Esophagus mucosa (tissue), 1 donor: Measurements from ENCODE around the gene SLC1A7. TPM values are rescaled to one million over a fixed set of nuclear protein-coding genes. Genes with fewer than 3 reads are reported as not detected.

ENCODE experiments used
- ATAC-seq: fragments of 200-7000 bp; cut with Tn5 transposase; one replicate; pipeline ENCODE4 v1.9.1; 2020
- total RNA-seq: library from RNA; stranded (reverse); gene quantifications from one replicate; pipeline ENCODE4 v1.2.4, GENCODE V29; 2023
- donor health status: DM: yes; HTN: yes; CAD: no.

SLC1A7 gene
- total RNA-seq, 1 donor from 2014 or later, result not detected

GRCh38 chr1:53133261-53134041, 9.0 kb downstream of the SLC1A7 start:
- no peak for ATAC-seq

- no peak for ATAC-seq
Measured at GRCh38 chr1:53132176-53132575, 10.3 kb downstream of the SLC1A7 start.

- no peak for ATAC-seq
Measured at GRCh38 chr1:53131590-53131938, 10.9 kb downstream of the SLC1A7 start.

- ATAC-seq, result no peak
Measured at GRCh38 chr1:53130878-53131589, 11.4 kb downstream of the SLC1A7 start.

- no peak for ATAC-seq
Measured at GRCh38 chr1:53130598-53130877, 11.9 kb downstream of the SLC1A7 start.

GRCh38 chr1:53129891-53130597, 12.4 kb downstream of the SLC1A7 start:
- ATAC-seq, result no peak

GRCh38 chr1:53128401-53128800, 14.0 kb downstream of the SLC1A7 start:
- no peak for ATAC-seq

- no peak for ATAC-seq
Measured at GRCh38 chr1:53127546-53127945, 14.9 kb downstream of the SLC1A7 start.

- ATAC-seq, result no peak
Measured at GRCh38 chr1:53126495-53126894, 15.9 kb downstream of the SLC1A7 start.

- ATAC-seq, result no peak
Measured at GRCh38 chr1:53125623-53126360, 16.6 kb downstream of the SLC1A7 start.

GRCh38 chr1:53125122-53125521, 17.3 kb downstream of the SLC1A7 start:
- no peak for ATAC-seq

GRCh38 chr1:53123453-53124140, 18.8 kb downstream of the SLC1A7 start:
- ATAC-seq, result no peak

- no peak for ATAC-seq
Measured at GRCh38 chr1:53122961-53123413, 19.5 kb downstream of the SLC1A7 start.

GRCh38 chr1:53122201-53122885, 20.1 kb downstream of the SLC1A7 start:
- no peak for ATAC-seq

- no peak for ATAC-seq
Measured at GRCh38 chr1:53121319-53122172, 20.9 kb downstream of the SLC1A7 start.

- ATAC-seq, result no peak
Measured at GRCh38 chr1:53120659-53121058, 21.8 kb downstream of the SLC1A7 start.

- ATAC-seq, result no peak
Measured at GRCh38 chr1:53117836-53118235, 24.6 kb downstream of the SLC1A7 start.

- no peak for ATAC-seq
Measured at GRCh38 chr1:53116933-53117600, 25.4 kb downstream of the SLC1A7 start.

GRCh38 chr1:53116307-53116810, 26.1 kb downstream of the SLC1A7 start:
- ATAC-seq, result no peak
